OCI-LY7 (cell line): Measurements from ENCODE around the gene TXNDC17. TPM values are rescaled to one million over a fixed set of nuclear protein-coding genes. Genes with fewer than 3 reads are reported as not detected.

Source experiments
- BruUV-seq: library from RNA; stranded (reverse); fragments of 400-500 nt; replicated peaks from 2 replicates; lab custom pipeline; 2021; lab: Mats Ljungman, UMichigan
- CTCF ChIA-PET: fragments of 300-600 bp; sonication (Branson Sonifier 250); formaldehyde crosslinking; loops from one replicate; lab custom pipeline; 2022; ENCODE audit warnings: antibody characterized with exemption; ENCODE audit not compliant: unreplicated experiment; lab: Charles Lee
- POLR2A ChIA-PET: fragments of 300-600 bp; sonication (Branson Sonifier 250); formaldehyde crosslinking; loops from one replicate; lab custom pipeline; 2022; ENCODE audit warnings: antibody characterized with exemption; lab: Charles Lee
- DNase-seq: peaks from one replicate; pipeline ENCODE4 v3.0.0-alpha.2; 2015; ENCODE audit warnings: low spot score
- H2AFZ ChIP-seq: fragments of 200-600 bp; sonication (generic), shearing (Covaris generic); 2 replicates; pipeline ENCODE4 v1.6.1; 2014; ENCODE audit warnings: mild to moderate bottlenecking, antibody characterized with exemption, low read length, moderate library complexity
- H3K27ac ChIP-seq: fragments of 200-600 bp; sonication (generic); 2 replicates; pipeline ENCODE4 v1.5.1; 2014; ENCODE audit warnings: mixed run types, low read depth, mild to moderate bottlenecking, moderate library complexity, low read length, inconsistent platforms; ENCODE audit not compliant: poor library complexity, severe bottlenecking
- H3K36me3 ChIP-seq: fragments of 200-600 bp; sonication (generic); 2 replicates; pipeline ENCODE4 v1.6.1; 2014; ENCODE audit warnings: mild to moderate bottlenecking, antibody characterized with exemption, low read length, moderate library complexity, mixed read lengths; ENCODE audit not compliant: insufficient read depth
- H3K4me1 ChIP-seq: fragments of 200-600 bp; sonication (generic); 2 replicates; pipeline ENCODE4 v1.5.1; 2014; ENCODE audit warnings: mild to moderate bottlenecking, low read length; ENCODE audit not compliant: insufficient read depth, poor library complexity, severe bottlenecking
- H3K4me2 ChIP-seq: fragments of 200-600 bp; sonication (generic); 2 replicates; pipeline ENCODE4 v1.6.1; 2014; ENCODE audit warnings: mild to moderate bottlenecking, low read length
- H3K4me3 ChIP-seq: fragments of 200-600 bp; sonication (generic); 2 replicates; pipeline ENCODE4 v1.5.1; 2014; ENCODE audit warnings: mild to moderate bottlenecking, low read depth, low read length; ENCODE audit not compliant: poor library complexity, severe bottlenecking
- H3K79me2 ChIP-seq: fragments of 200-600 bp; sonication (generic); 2 replicates; pipeline ENCODE4 v1.6.1; 2016; ENCODE audit warnings: low read depth, mild to moderate bottlenecking, low read length, moderate library complexity, mixed read lengths; ENCODE audit not compliant: insufficient read depth
- H3K9me2 ChIP-seq: fragments of 200-600 bp; sonication (generic); 2 replicates; pipeline ENCODE4 v1.6.1; 2016; ENCODE audit warnings: mild to moderate bottlenecking, low read length, mixed read lengths; ENCODE audit not compliant: insufficient read depth
- H3K9me3 ChIP-seq: fragments of 200-600 bp; sonication (generic); 2 replicates; pipeline ENCODE4 v1.6.1; 2014; ENCODE audit warnings: mild to moderate bottlenecking, mixed run types, low read length, mixed read lengths
- H4K20me1 ChIP-seq: fragments of 200-600 bp; sonication (generic); 2 replicates; pipeline ENCODE4 v1.6.1; 2014; ENCODE audit warnings: mild to moderate bottlenecking, antibody characterized with exemption, low read length, moderate library complexity, mixed read lengths; ENCODE audit not compliant: insufficient read depth
- EZH2phosphoT487 ChIP-seq: fragments of 200-600 bp; sonication (generic); IDR thresholded peaks from 2 replicates; pipeline ENCODE4 v1.6.1; 2018; ENCODE audit warnings: low read depth, borderline replicate concordance, mild to moderate bottlenecking, mixed run types, antibody characterized with exemption, low read length, moderate library complexity, mixed read lengths
- intact Hi-C: fragments of 100-400 bp; cut with micrococcal nuclease; formaldehyde crosslinking; loops from one replicate; pipeline ENCODE4 v1.10.0; 2022; ENCODE audit not compliant: unreplicated experiment
- total RNA-seq, 2 experiments: library from RNA; depleted of rRNA in 1 of 2; stranded (reverse); fragments of >200 nt in 1 of 2; shearing (Covaris generic) in 1 of 2; gene quantifications; 2 replicates each; pipeline ENCODE4 v1.2.3, GENCODE V29; 2014 to 2022
- TF ChIP-seq, protein P1 (sequence below): fragments of 200-600 bp; sonication (generic); conservative IDR thresholded peaks from 2 replicates; pipeline ENCODE4 v1.5.1; 2014; ENCODE audit warnings: mild to moderate bottlenecking, antibody characterized with exemption, low read length, moderate library complexity, mixed read lengths

TXNDC17 gene
- total RNA-seq, 2 experiments from 2014 or later, result 63.7 to 81.4 TPM

DNA sequence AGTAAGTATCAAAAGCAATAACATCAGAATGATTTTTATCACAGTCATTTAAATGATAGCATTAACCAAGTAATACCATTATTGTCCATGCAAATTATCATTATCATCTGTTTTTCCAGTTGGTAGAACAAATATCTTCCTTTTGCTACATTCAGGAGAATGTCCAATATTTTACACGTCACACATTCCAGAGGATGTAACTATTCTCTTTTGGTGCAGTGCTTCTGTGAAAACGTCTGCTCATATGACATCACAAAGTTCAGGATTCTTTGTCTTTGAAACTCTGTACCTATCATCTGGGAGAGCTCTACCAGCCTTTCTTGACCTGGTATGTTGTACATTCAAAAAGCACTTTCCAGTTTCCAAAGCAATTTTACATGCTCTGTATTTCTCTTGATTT lies 44.3 kb upstream of the TXNDC17 start:
- H4K20me1 ChIP-seq, result no peaks in the 10 kb centered on the region
- H3K4me3 ChIP-seq, result no peak overlapping the region
- POLR2A ChIA-PET, result interaction anchor here (0.6 kb wide), 1 partner anchor 46 kb away, joined by 3 read pairs; no protein-coding TSS in a partner anchor
- DNase-seq, result no peak
- H3K4me1 ChIP-seq, result peaks cover 12% of the 10 kb centered on the region
- no peaks in the 10 kb centered on the region for H3K79me2 ChIP-seq
- no peaks in the 10 kb centered on the region for H3K9me2 ChIP-seq
- CTCF ChIA-PET, result no interaction called here
- no peaks in the 10 kb centered on the region for H3K9me3 ChIP-seq
- no peak overlapping the region for H3K27ac ChIP-seq
- H3K4me2 ChIP-seq, result no peak overlapping the region
- no peak overlapping the region for H2AFZ ChIP-seq
- intact Hi-C loops, result no loop called here
- BruUV-seq, result no TSS peak
- H3K36me3 ChIP-seq, result peaks cover 89% of the 10 kb centered on the region
- TF ChIP-seq, protein P1, sequence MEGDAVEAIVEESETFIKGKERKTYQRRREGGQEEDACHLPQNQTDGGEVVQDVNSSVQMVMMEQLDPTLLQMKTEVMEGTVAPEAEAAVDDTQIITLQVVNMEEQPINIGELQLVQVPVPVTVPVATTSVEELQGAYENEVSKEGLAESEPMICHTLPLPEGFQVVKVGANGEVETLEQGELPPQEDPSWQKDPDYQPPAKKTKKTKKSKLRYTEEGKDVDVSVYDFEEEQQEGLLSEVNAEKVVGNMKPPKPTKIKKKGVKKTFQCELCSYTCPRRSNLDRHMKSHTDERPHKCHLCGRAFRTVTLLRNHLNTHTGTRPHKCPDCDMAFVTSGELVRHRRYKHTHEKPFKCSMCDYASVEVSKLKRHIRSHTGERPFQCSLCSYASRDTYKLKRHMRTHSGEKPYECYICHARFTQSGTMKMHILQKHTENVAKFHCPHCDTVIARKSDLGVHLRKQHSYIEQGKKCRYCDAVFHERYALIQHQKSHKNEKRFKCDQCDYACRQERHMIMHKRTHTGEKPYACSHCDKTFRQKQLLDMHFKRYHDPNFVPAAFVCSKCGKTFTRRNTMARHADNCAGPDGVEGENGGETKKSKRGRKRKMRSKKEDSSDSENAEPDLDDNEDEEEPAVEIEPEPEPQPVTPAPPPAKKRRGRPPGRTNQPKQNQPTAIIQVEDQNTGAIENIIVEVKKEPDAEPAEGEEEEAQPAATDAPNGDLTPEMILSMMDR, result no peak

DNA sequence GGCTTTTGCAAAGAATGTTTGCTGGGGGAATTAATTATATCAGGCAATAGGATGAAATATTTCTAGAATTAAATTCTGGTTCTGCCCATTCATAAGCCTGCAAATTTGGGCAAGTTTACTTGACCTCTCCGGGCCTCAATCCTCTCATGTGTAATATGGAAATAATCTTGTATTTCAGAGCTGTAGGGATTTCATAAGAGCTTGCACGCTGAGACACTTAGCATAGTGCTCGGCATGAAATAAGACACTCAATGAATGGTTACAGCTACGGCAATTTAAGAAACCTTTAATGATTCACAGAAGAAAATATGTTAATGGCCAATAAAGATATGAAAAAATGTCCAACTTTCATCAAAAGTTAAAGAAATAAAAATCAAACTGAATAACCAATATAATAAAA lies 43.9 kb upstream of the TXNDC17 start:
- no peak for TF ChIP-seq EZH2phosphoT487
- TF ChIP-seq, protein P1, result no peak
- Histone ChIP-seq H2AFZ (no peak overlapping the region), H3K4me1 (peaks cover 12% of the 10 kb centered on the region), H3K9me2 (no peaks in the 10 kb centered on the region), H3K27ac (no peak overlapping the region), H4K20me1 (no peaks in the 10 kb centered on the region), H3K79me2 (no peaks in the 10 kb centered on the region), H3K4me2 (no peak overlapping the region), H3K9me3 (no peaks in the 10 kb centered on the region), H3K36me3 (peaks cover 88% of the 10 kb centered on the region), H3K4me3 (no peak overlapping the region)
- no peak for DNase-seq
- POLR2A ChIA-PET, result interaction anchor here (0.6 kb wide), 1 partner anchor 46 kb away, joined by 3 read pairs; no protein-coding TSS in a partner anchor
- BruUV-seq, result no TSS peak
- CTCF ChIA-PET, result no interaction called here
- intact Hi-C loops, result no loop called here

DNA sequence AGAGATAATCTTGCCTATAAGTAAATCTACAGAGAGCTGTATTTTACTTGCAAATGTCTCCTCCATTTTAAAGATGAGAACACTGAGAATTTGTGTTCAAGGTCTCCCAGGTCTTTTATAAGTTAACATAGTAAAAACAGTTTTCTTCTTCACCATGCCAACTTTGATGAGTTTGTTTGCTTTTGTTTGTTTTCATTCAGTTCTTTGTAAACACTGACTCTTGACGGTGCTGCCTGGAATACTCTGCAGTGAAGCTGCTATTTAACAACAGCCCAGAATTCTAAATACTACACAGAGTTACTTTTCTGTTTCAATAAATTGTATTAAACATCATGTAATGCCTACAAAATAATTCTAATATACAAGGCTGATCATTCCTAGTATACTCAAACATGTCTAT lies 43.1 kb upstream of the TXNDC17 start:
- intact Hi-C loops, result no loop called here
- CTCF ChIA-PET, result no interaction called here
- peaks cover 12% of the 10 kb centered on the region for H3K4me1 ChIP-seq

More for the DNA sequence above, 43.1 kb upstream of the TXNDC17 start:
- DNase-seq, result no peak
- BruUV-seq, result no TSS peak
- no peaks in the 10 kb centered on the region for H3K9me2 ChIP-seq
- no peaks in the 10 kb centered on the region for H4K20me1 ChIP-seq
- H3K9me3 ChIP-seq, result no peaks in the 10 kb centered on the region
- H3K79me2 ChIP-seq, result no peaks in the 10 kb centered on the region
- peaks cover 91% of the 10 kb centered on the region for H3K36me3 ChIP-seq
- POLR2A ChIA-PET, result no interaction called here
- no peak overlapping the region for H2AFZ ChIP-seq
- no peak overlapping the region for H3K4me3 ChIP-seq
- TF ChIP-seq, protein P1, result no peak
- no peak for TF ChIP-seq EZH2phosphoT487
- H3K4me2 ChIP-seq, result no peak overlapping the region
- no peak overlapping the region for H3K27ac ChIP-seq
